Lower leg skin (tissue), 3 donors: Measurements from ENCODE around the gene JARID2.

ENCODE experiments used
- POLR2A ChIP-seq, 2 donors: fragments of 450-650 bp; IDR thresholded peaks; one replicate each; pipeline ENCODE4 v1.6.1; 2016 to 2017; ENCODE audit warnings: antibody characterized with exemption in 2 of 2, mild to moderate bottlenecking in 1 of 2, moderate library complexity in 1 of 2
- TF ChIP-seq, protein P1 (sequence below), 3 donors: fragments of 450-650 bp; IDR thresholded peaks; one replicate each; pipeline ENCODE4 v1.5.1; 2016; ENCODE audit warnings: antibody characterized with exemption in 3 of 3, mild to moderate bottlenecking in 3 of 3, moderate library complexity in 2 of 3

DNA sequence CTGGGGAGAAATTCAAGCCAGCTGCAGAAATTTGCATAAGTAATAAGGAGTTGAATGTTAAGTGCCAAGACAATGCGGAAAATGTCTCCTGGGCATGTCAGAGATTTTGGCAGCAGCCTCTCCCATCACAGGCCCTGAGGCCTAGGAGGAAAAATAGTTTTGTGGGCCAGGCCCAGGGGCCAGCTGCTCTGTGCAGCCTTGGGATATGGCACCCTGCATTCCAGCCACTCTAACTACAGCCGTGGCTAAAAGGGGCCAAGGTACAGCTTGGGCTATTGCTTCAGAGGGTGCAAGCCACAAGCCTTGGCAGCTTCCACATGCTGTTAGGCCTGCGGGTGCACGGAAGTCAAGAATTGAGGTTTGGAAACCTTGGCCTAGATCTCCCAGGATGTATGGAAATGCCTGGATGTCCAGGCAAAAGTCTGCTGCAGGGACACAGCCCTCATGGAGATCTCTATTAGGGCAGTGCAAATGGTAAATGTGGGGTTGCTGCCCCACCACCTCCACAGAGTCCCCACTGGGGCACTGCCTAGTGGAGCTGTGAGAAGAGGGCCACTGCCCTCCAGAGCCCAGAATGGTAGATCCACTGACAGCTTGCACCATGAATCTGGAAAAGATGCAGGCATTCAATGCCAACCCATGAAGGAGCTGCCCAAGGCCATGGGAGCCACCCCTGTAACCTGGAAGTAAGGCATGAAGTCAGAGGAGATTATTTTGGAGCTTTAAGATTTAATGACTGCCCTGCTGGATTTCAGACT is 290.5 kb downstream of the JARID2 start:
- TF ChIP-seq, protein P1, sequence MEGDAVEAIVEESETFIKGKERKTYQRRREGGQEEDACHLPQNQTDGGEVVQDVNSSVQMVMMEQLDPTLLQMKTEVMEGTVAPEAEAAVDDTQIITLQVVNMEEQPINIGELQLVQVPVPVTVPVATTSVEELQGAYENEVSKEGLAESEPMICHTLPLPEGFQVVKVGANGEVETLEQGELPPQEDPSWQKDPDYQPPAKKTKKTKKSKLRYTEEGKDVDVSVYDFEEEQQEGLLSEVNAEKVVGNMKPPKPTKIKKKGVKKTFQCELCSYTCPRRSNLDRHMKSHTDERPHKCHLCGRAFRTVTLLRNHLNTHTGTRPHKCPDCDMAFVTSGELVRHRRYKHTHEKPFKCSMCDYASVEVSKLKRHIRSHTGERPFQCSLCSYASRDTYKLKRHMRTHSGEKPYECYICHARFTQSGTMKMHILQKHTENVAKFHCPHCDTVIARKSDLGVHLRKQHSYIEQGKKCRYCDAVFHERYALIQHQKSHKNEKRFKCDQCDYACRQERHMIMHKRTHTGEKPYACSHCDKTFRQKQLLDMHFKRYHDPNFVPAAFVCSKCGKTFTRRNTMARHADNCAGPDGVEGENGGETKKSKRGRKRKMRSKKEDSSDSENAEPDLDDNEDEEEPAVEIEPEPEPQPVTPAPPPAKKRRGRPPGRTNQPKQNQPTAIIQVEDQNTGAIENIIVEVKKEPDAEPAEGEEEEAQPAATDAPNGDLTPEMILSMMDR (IDR thresholded peaks at IDR 0.05): no peak
- no peak for TF ChIP-seq POLR2A (IDR thresholded peaks at IDR 0.05)
